WI38 (cell line): ENCODE results near the gene SNX15.
A peak's percentile ranks its signal among the peaks of the same experiment; 100 is the strongest.

Experiments
- H3K4me3 ChIP-seq: 2 replicates; pipeline ENCODE4 v1.5.1; 2011; ENCODE audit warnings: low read depth, mild to moderate bottlenecking, control low read depth, low read length
- CTCF ChIP-seq: IDR thresholded peaks from 2 replicates; pipeline ENCODE4 v1.5.1; 2012; ENCODE audit warnings: low read depth, mild to moderate bottlenecking, control low read depth, low read length

SNX15 gene

GRCh38 chr11:65047581-65048422, 20.6 kb downstream of the SNX15 start:
- H3K4me3 ChIP-seq = peak overlapping the region; percentile 45

GRCh38 chr11:65051398-65051858, 24.2 kb downstream of the SNX15 start:
- H3K4me3 ChIP-seq = no peak overlapping the region
- TF ChIP-seq CTCF = no peak

More at GRCh38 chr11:65047581-65048422, 20.6 kb downstream of the SNX15 start:
- no peak for TF ChIP-seq CTCF

- no peak overlapping the region for H3K4me3 ChIP-seq
- TF ChIP-seq CTCF = no peak
Measured at GRCh38 chr11:65053827-65054508, 26.7 kb downstream of the SNX15 start.

GRCh38 chr11:65055538-65055937, 28.3 kb downstream of the SNX15 start:
- TF ChIP-seq CTCF = no peak
- H3K4me3 ChIP-seq = no peak overlapping the region

- TF ChIP-seq CTCF = no peak
- no peak overlapping the region for H3K4me3 ChIP-seq
Measured at GRCh38 chr11:65056999-65057398, 29.8 kb downstream of the SNX15 start.

GRCh38 chr11:65057526-65057925, 30.3 kb downstream of the SNX15 start:
- TF ChIP-seq CTCF = no peak
- no peak overlapping the region for H3K4me3 ChIP-seq

- H3K4me3 ChIP-seq = no peak overlapping the region
- TF ChIP-seq CTCF = no peak
Measured at GRCh38 chr11:65058012-65058411, 30.8 kb downstream of the SNX15 start.
